Activated CD4-positive, alpha-beta T cell treated with anti-CD3 and anti-CD28 coated beads, Interleukin-2, amount 50 U/mL, for 16 hours (primary cell): Measurements from ENCODE around the gene KPNA2.
A peak's percentile ranks its signal among the peaks of the same experiment; 100 is the strongest.
"Not testable (repeated sequence)": the region's sequence is repeated elsewhere in the genome, so short reads cannot be mapped to it uniquely, and the experiment has no call there.

Experiments used
- DNase-seq: peaks from one replicate; pipeline ENCODE4 v3.0.0-alpha.2; 2020

KPNA2 gene

DNA sequence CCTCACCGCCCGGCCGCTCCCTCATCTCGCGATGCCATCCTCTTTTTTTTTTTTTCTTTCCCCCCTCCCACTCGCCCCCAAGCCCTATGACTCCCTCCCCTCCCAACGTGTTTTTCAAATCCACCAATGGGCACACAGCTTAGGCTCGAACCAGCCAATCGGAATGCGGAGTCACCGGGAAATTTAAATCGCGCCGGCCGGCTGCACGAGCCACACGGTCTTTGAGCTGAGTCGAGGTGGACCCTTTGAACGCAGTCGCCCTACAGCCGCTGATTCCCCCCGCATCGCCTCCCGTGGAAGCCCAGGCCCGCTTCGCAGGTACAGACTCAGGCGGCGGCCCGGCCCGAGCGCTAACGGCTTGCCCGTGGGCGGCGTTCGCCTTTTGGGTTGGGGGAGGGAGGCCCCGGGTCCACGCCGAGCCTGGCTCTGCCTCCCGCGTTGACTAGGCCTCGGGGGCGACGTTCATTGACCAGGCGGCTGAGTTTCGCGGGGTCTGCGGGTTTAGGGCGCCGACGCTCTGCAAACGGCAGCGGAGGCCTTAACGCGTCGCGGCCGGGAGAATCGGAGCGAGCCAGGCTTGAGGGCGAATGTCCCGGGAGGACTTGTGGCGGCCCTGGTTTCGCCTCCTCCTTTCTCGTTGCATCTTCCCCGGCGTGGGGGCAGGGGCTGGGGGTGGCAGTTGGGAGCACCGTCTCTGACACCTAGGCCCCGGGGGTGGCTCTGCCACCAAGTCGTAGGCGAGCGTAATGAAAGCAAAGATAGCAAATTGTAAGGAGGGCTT is at the start of gene KPNA2:
Gene KPNA2 (plus strand): TSS at position 213 of the 781 bp plus-strand sequence. CDS start 1,398 bp downstream, outside the sequence.
- peak; percentile 97 for DNase-seq

DNA sequence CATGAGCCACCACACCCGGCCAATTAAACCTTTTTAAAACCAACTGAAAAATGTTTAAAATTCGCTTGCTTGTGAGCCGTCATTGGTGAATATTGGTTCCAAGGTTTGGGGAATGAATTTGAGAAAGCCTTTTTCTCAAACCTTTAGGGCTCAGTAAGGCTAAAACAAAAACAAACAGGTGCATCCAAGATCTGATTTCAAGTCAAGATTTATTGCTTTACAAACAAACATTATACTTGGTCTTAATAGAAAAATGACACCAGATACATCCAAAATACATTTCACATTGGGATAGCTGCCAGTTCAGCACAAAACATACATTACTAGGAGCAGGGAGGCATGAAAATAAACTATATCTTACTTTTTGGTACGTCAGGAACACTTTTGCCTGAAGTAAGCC is 44.6 kb upstream of the KPNA2 start:
- no peak for DNase-seq

GRCh38 chr17:67992548-67993152 is 42.9 kb upstream of the KPNA2 start:
- DNase-seq = peak; percentile 8

GRCh38 chr17:67993153-67993997 is 42.2 kb upstream of the KPNA2 start:
- DNase-seq = peak; percentile 83

- no peak for DNase-seq
Measured at GRCh38 chr17:67993998-67994361, 41.6 kb upstream of the KPNA2 start.

DNA sequence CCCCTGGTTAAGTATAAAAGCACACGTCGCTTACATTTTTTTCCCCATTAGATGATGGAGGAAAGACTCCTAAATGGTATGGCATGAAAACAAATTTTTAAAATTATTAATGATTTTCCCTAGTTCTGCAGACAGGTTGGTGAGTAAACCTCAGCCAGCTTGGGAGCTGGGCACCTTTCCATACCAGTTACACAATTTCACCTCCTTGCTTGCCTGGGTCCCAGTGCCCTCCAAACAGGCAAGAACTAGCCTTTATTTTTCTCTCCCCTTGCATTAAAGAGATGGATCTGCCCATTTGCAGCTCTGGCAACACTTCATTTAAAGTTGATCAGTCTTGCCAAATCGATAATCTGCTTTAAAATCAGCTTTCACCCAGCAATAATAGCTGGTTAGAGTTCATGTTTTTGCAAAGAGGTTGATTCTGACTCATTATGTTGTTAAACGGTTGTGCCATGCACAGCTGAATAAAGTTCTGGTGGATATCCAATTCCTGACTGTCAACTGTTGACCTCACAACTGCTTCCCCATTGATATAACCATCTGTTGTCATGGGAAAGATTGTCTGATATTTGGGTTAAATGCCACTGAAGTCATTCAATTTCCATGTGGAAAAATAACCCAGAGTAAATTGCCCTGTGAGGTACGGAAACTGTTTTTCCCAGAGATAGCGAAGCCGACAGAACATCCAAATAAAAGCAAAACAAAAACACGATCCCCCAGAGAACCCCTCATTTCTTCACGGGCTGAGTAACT is 40.5 kb upstream of the KPNA2 start:
- DNase-seq = peak; percentile 35

- peak; percentile 6 for DNase-seq
Measured at GRCh38 chr17:67995570-67996263, 39.8 kb upstream of the KPNA2 start.

GRCh38 chr17:67996301-67997171 is 39.0 kb upstream of the KPNA2 start, which contains the start of gene C17orf58:
Gene C17orf58 (minus strand): TSS chr17:67996469. CDS start chr17:67996198, 271 bp downstream.
- peak; percentile 54 for DNase-seq

DNA sequence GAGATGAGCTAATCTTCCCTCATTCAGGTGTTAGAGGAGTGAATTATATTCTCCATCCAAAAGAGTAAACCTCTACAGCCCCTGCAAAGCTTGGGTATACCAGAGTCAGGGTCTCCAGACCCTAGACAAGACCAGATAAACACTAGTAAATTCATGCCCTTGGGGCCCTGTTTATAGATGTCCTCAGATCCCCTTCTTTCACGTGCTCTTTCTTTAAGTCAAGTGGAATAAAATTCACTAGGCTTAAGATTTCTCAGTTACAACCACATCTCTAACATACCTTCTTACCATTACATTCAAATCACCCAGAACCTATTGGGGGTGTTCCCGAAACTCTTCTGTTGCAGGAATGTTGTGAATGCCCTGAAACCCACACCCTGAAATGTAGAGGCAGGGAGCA is 37.1 kb upstream of the KPNA2 start:
- DNase-seq = no peak

- no peak for DNase-seq
Measured at GRCh38 chr17:67999291-67999911, 36.1 kb upstream of the KPNA2 start.

DNA sequence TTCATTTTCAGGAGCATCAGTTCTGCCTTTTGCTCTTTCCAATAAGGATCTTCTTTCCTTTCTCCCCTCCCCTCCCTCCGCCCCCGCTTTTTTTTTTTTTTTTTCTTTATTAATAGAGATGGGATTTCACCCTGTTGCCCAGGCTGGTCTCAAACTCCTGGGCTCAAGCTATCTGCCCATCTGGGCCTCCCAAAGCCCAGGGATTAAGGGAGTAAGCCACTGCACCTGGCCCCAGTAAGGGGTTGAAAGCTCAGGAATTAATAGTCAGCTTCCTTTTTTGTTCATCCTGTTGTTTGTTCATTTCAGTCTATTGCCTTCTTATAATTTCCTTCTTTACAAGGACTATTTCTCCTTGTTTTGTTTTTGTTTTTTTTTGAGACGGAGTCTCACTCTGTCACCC is 31.3 kb upstream of the KPNA2 start:
- no peak for DNase-seq

- DNase-seq = no peak
Measured at GRCh38 chr17:68006797-68007196, 28.7 kb upstream of the KPNA2 start.

- peak; percentile 57 for DNase-seq
Measured at GRCh38 chr17:68011199-68011665, 24.3 kb upstream of the KPNA2 start.

DNA sequence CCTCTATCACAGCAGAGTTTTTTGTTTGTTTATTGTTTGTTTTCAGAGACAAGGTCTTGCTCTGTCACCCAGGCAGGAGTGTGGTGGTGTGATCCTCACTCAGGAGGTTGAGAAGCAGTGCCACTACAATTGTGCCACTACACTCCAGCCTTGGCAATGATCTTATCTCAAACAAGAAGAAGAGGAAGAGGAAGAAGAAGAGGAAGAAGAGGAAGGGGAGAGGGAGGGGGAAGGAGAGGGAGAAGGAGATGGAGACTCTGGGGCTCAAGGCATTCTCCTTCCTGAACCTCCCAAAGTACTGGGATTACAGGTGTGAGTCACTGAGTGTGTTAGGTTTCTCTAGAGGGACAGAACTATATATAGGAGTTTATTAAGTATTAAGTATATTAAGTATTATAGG is 22.1 kb upstream of the KPNA2 start:
- DNase-seq = no peak

DNA sequence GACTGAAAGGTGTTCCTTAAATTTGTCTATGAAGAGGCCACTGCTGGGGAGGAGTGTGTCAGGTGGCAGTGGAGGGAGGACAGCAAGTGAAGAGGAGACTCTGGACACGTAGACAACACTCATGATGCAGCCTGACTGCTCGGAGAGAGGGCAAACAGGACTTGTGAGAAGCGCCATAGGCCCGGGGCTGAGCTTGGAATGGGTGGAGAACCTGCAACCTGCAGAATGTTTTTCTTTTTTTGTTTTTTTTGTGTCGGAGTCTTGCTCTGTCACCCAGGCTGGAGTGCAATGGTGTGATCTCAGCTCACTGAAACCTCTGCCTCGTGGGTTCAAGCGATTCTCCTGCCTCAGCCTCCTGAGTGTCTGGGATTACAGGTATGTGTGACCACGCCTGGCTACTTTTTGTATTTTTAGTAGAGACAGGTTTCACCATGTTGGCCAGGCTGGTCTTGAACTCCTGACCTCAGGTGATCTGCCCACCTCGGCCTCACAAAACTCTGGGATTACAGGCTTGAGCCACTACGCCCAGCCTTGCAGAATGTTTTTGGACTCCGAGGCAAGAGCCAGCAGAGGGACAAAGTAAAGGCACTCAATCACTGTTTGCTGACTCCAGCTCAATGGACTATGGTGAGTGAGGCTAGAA is 20.3 kb upstream of the KPNA2 start:
- DNase-seq = no peak

GRCh38 chr17:68016838-68017237 is 18.7 kb upstream of the KPNA2 start:
- no peak for DNase-seq

- DNase-seq = not testable (repeated sequence)
Measured at GRCh38 chr17:68018493-68018892, 17.0 kb upstream of the KPNA2 start.

- no peak for DNase-seq
Measured at GRCh38 chr17:68019336-68019674, 16.2 kb upstream of the KPNA2 start.

DNA sequence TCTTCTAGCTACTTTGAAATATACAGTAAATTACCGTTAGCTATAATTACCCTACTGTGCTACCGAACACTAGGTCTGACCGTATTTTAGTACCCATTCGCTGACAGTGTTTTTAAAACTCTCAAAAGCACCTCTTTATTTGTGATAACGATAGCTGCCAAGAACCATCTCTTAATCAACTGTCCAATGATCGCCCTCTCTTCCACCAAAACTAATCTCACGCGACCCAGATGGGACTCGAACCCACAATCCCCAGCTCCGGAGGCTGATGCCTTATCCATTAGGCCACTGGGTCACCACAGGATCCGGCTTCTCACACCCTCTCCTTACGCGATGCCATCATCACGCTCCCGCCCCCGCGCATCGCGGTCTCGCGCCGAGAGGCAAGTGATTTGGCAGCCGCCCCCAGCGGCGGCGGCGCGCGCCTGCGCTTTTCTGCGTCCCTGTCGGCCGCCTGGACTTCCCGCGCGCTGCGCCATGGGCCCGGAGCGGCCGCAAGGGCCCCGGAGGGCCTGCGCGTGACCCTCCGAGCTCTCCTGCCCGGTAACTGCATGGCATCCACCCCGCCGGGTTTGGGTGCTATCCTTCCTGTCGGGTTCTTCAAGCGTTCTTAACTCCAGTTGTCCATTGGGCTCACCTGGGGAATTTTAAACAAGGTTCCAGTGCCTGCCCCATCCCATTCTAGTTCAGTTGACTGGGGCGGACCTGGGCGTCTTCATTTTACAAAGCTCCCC is 15.7 kb upstream of the KPNA2 start:
- DNase-seq = peak; percentile 98
